Hematopoietic multipotent progenitor cell treated with erythropoietin and hydrocortisone succinate and interleukin-3 and kit ligand, for 8 days (in vitro differentiated cells): Measurements from ENCODE around the gene RPL15.
"Not testable (repeated sequence)": the region's sequence is repeated elsewhere in the genome, so short reads cannot be mapped to it uniquely, and the experiment has no call there.

Experiments
- DNase-seq: peaks from one replicate; pipeline ENCODE4 v3.0.0-alpha.2; 2015

Gene RPL15

DNA sequence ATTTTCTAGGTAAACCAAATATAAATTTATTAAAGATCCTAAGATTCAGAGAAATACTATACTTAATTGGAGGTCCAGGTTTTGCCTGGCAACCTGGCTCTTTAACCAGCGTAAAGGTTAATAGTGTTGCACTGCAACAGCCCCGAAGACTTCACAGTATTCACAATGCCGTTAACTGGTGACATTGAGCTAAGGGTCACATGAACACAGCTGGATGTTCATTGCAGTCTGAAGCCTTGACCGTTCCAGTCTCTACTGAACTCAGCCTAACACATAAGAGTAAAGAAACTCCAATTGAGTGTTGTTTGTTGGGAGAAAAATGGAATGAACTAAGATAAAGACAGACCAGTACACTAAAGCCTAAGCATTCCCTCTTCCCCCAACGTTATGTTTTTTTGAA lies 27.0 kb upstream of the RPL15 start:
- DNase-seq = no peak

DNA sequence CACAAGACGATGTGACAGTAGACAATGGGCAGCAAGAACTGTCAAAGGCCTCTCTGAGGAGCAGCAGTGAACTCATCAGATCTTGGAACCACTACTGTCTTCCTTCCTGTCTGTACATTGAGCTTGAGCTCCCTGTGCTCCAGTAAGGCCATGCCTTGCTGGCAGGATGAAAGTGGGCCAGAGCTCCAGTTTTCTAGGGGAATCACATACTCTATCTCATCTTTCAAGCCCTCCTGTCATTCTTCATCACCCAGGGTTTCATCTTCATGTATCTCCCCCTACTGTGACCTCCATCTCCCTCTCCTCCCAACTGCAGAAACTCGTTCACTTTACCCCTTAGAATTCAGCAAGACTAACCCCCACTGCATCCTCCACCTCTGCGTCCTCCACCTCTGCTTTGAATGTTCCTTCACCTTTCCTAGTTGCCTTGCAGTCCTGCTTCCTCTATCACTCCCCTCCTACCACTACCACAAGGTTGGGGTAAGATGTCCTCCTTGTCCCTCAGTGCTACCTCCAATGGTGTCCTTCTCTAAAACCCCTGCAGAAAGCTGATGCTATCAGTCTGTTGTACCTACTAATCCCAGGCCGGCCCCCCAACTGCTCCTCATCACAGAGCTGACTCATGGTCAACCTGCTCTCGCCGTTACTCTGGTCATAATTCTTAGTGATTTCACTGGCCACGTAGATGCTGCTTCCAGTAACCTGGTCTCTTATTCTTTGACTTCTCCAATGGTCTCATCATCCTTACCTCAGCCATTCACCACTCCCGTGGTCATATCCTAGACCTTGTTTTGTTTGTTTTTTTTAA lies 22.5 kb upstream of the RPL15 start:
- no peak for DNase-seq

DNA sequence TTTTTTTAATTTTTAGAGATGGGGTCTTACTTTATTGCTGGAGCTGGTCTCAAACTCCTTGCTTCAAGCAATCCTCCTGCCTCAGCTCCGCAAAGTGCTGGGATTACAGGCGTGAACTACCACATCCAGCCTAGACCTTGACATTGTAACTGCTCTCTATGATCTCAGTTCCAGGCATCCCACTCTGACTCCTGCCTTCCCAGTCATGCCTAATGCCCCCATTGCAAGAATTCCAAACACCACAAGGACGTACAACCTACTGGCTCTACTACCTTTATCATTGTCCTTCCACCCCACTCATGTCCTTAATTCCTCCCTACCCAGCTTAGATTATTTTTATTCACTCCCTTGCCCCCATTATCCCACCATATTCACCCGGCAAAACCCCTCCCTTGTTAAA lies 21.8 kb upstream of the RPL15 start:
- no peak for DNase-seq

DNA sequence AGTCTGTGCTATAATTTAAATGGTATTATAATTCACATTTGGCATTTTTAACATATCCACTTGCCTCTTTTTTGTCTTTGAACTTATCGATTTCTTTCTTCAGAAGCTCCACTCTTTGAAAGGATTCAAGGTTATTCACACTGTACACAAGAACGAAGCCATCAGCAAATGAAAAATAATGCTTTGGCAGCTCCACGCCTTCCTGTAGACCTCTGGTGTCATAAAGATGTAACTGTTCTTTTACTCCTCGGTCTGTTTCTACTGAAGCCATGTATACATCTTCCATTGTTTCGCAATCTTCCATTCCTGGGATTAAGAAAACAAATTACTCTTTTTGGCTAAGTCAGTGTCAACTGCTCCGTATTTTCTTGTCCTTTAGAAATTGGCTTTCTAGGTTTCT lies 16.2 kb upstream of the RPL15 start:
- DNase-seq = no peak

DNA sequence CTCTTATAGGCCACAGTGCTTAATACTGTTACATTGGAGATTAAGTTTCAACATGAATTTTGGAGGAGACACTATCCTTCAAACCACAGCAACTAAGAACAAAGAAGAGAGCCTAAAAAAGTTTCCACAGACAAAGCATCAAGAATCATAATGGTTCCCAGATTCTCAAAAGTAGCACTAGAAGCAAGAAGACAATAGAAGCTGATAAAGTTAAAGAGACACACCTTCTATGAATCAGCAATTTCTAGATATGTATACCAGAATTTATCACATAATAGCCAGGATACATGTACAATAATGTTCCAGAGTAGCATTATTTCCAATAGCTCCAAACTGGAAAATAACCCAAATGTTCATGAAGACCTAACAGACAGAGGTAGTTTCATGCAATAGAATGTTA lies 12.4 kb upstream of the RPL15 start:
- peak; percentile 30 for DNase-seq

DNA sequence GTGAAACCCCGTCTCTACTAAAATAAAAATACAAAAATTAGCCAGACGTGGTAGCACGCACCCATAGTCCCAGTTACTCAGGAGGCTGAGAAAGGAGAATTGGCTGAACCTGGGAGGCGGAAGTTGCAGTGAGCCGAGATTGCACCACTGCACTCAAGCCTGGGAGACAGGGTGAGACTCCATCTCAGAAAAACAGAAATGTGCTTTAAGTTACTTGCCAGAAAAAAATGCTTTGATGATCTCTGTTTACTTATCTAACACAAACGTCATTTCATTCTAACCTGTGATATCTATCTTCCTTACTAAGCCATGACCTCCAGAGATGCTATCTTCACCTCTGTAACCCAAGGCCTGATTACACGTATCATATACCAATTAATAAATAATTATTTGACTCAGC lies 7.6 kb upstream of the RPL15 start:
- no peak for DNase-seq

DNA sequence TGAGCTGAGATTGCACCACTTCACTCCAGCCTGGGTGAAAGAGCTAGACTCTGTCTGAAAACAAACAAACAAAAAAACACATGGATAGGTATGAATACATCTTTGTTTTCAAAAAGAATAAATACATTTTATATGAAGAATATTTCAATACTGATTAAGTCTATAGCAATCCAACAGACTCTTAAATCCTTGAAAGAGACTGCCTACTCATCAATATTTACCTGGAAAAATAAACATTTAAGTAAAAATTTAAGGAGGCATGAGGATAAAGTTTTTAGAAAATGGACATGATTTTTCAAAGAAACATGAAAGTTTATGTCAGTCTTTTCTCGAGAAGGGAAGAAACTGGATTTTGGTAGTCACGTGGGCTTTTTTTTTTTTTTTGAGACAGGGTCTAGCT lies 5.5 kb upstream of the RPL15 start:
- no peak for DNase-seq

DNA sequence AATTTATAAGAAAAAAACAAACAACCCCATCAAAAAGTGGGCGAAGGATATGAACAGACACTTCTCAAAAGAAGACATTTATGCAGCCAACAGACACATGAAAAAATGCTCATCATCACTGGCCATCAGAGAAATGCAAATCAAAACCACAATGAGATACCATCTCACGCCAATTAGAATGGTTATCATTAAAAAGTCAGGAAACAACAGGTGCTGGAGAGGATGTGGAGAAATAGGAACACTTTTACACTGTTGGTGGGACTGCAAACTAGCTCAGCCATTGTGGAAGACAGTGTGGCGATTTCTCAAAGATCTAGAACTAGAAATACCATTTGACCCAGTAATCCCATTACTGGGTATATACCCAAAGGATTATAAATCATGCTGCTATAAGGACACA lies 4.6 kb upstream of the RPL15 start:
- DNase-seq = not testable (repeated sequence)

DNA sequence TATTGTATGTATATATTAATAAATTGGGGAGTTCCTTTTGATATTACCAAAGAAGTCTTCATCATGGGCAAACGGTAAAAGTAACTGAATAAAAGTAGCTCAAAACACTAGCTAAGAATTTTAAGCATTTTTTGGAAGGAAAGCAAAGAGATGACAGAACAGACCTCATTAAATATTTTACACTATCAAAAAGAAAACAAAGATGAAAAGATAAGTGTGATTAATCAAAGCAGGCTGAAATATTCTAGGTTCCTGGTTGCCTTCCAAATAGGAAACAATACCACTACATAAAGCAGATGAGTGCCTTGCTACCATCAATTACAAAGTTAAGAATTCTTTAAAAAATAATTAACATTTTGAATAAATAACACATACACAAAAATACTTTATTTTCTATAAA lies 3.8 kb upstream of the RPL15 start:
- no peak for DNase-seq

DNA sequence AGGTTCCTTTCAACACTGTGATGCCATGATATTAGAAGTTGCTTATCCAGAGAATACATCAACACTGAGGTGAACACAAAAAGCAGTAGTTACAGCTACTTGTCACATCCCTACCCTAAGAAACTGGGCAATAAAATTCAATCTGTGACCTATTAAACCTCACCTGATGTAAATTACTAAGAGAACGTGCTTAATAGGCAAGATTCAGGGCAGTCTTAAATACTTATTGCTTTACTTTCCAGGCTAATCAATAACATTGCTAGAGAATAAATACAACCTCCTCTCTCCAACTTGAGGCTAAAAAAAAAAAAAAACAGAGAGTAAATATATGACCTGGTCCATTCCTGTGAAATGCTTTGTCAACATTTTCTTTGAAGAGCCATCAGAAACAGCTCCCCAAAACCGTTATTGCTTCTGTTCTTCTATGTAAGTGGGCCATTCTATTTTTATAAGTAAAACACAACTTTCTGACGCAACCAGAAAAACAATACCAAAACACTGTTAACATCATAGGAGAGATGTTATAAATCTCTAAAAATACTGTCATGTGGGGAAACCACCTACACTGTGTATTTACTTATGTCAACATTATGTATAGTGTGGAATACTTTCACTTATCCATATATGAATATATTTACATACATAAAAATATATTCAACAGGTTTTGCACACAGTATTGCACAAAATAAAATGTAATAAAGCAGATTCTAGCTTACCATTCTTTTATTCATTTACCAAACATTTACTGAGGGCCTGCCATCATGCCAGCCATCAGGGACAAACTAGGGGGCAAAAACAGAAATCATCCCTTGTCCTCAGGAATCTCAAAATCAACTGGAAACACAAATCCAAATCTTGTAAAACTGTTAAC lies 2.8 kb upstream of the RPL15 start:
- DNase-seq = no peak

DNA sequence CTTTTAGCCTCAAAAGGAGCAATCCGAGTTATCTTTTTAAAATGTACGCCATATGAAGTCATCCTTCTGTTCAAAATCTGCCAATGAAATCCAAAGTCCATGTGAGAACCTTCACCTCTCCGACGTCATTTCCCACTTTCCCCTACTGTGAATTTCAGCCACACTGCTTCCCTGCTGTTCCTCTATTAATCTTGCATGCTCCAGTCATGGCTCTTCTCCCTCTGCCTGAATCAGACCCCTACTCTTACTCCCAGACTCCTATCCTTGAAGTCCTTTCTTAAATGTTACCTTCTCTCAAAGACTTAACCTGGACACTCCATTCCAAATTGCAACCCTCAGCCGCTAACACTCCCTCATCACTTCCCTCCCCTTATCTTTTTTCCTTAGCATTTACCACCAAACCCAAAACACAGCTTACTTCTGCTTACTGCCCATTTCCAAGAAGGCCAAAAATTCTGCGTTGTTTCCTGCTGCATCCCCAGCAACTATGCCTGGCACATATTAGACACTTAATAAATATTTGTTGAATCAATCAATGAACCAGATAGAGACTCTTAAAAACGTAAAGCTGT lies 1.3 kb upstream of the RPL15 start:
- no peak for DNase-seq

DNA sequence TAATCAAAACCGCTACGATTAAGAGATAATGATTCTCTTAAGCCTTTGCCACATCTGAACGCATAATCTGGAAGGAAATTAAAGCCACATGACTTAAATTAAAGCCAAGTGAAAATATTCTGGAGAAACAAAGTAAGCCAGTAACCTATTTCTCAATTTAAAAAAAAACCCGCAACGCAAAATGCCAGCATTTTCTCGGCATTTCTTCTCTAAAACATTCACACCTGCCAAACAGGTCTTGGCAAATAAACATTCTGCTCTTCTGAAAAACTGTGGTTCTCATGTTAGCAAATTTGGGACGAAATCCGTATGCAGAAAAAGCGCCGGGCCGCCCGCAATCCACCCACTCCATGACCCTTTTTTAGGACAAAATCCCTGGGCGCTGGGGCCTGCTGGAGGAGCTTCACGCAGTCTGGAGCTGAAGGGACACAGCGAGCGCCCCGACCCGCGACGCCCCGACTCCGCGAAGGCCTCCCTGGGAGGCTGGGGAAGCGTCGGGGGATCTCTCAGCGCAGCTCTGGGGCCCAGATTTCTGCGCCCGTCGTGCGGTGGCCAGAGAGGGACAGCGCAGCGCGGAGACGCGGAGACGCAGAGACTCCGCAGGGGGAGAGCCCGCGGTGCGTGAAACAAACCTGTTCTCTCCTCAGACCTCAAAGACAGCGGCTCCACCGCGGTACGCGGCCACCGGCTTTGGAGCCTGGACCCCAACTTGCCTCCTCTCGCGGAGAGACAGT lies 613 bp upstream of the RPL15 start:
- peak; percentile 4 for DNase-seq

DNA sequence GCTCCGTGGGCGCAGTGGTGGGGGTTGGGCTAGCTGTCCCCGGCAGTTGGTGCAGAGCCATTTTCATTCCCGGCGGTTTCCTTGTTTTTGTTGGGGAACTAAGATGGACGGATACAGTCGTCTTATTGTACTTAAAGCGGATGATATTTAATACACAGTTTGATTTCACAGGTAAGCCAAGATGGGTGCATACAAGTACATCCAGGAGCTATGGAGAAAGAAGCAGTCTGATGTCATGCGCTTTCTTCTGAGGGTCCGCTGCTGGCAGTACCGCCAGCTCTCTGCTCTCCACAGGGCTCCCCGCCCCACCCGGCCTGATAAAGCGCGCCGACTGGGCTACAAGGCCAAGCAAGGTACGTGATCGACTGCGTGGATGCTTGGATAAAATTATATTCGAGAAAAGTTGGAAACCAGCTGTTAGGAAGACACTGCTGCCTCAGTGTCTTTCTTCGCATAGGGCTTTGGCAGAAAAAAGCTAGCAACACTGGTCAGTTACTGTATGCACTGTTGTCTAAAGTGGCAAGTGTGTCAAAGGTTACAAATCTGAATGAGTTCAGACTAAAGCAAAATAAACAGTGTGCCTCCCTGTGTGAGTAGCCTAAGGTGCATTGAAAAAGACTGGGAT lies 859 bp downstream of the RPL15 start:
- DNase-seq = peak; percentile 68

DNA sequence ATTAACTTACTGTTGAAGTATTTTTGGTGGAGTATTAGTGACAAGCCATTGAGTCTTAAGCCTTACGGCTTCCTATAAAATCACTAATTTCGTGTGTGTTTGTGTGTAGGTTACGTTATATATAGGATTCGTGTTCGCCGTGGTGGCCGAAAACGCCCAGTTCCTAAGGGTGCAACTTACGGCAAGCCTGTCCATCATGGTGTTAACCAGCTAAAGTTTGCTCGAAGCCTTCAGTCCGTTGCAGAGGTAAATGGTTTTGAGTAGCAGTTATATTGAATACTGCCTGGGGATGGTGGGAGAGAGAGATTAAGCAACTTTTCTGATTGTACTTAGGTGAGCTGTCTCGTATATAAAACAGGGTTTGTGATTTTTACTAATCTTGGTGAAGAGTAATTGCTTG lies 1.4 kb downstream of the RPL15 start:
- not testable (repeated sequence) for DNase-seq

DNA sequence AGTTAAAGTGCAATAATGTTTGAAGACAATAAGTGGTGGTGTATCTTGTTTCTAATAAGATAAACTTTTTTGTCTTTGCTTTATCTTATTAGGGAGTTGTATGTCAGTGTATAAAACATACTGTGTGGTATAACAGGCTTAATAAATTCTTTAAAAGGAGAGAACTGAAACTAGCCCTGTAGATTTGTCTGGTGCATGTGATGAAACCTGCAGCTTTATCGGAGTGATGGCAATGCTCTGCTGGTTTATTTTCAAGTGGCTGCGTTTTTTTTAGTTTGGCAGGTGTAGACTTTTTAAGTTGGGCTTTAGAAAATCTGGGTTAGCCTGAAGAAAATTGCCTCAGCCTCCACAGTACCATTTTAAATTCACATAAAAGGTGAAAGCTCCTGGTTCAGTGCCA lies 2.7 kb downstream of the RPL15 start:
- no peak for DNase-seq

DNA sequence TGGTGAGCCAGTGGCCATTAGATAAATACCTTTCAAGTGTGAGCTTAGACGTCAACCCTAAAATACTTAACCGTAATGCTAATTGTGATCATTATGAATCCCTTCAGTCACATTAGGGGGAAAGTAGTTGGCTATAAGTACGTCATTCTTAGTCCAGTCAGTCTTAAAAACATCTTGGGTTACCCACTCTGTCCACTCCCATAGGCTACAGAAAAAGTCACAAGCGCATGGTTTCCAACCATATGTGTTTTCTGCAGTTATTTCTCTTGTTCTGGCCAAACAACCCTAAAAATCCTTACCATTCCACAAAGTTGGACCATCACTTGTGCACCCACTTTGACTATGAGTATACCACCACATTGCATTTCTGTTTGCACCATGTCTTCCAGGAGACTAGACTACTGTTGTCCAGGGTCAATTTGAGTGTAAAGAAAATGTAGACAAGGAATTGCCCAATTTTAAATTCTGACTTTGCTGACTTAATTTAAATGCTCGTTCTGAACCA lies 3.3 kb downstream of the RPL15 start:
- peak; percentile 22 for DNase-seq

DNA sequence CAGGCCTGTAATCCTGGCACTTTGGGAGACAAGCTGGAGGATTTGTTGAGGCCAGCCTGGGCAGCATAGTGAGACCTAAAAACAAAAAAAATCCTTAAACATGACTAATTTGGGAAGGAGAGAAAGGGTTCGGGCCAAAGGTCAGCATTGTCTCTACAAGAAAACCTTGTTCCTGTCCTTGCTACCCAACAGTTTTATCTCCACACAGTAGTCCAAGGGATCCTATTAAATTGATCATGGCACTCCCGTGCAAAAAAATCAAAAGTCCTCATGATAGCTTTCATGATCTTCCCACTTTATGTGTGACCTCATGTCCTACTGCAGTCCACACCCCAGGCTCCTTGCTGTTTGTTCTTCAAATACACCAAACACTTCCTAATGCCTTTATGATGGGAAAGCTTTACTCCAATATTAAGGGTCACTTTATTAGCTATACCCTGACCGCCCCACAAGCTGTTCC lies 4.2 kb downstream of the RPL15 start:
- peak; percentile 53 for DNase-seq

DNA sequence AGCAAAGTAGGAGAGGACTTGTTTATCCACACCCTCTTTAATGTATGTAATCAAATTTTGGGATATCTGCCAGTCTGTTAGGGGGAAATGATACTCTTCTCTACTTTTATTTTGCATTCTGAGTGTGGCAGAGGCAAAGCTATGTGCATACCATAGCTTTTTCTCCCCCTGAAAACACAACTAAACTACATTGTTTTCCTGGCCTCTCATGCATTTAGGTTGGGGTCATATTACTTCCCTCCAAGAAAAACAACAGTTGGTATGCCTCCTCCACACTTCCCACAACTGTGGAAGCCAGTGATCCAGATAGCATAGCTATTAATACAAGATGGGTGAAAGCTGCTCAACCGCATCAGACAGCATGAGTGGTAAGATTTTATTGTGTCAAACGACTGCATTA lies 6.9 kb downstream of the RPL15 start:
- no peak for DNase-seq

DNA sequence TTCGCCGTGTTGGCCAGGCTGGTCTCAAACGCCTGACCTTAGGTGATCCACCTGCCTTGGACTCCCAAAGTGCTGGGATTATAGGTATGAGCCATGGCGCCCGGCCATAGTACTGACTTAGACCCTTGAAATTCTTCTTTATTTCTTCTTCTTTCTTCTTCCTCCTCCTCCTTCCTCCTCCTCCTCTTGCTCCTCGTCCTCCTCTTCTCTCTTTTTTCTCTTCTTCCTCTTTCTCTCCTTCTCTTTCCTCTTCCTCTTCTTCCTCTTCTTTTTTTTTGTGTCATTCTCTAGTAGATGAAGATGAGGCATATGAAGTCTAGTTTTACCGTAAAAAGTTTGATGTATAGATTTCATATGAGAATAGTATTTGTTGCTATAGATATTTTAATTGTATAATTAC lies 9.3 kb downstream of the RPL15 start:
- no peak for DNase-seq

DNA sequence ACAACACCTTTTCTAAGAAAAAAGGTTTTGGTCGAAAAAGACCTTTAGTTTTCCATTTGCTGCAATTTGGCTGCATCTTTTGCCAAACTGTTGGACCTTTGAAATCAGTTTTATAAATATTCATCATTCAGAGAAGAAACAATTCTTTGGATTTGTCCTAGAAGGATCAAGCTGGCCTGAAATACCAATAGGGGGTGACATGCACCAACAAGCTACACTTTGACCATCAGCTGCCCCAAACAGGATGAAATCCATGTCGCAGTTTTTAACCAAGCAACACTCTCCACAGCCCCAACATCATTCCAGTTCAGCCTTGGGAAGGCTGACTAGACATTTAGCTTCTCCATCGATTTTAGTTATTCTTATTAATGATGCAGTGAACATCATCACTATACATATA lies 9.8 kb downstream of the RPL15 start:
- no peak for DNase-seq

DNA sequence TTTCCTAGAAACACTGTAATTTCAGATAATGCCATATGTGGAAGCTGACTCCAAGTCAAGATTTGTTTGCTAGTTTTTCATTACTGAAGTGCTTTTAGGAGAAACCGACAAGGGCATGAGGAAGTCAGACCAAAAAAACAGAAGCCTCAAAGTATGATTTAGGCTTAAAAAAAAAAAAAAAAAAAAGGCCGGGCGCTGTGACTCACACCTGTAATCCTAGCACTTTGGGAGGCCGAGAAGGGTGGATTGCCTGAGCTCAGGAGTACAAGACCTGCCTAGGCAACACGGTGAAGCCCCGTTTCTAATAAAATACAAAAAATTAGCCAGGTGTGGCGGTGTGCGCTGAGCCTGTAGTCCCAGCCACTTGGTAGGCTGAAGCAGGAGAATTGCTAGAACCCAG lies 11.6 kb downstream of the RPL15 start:
- DNase-seq = no peak

DNA sequence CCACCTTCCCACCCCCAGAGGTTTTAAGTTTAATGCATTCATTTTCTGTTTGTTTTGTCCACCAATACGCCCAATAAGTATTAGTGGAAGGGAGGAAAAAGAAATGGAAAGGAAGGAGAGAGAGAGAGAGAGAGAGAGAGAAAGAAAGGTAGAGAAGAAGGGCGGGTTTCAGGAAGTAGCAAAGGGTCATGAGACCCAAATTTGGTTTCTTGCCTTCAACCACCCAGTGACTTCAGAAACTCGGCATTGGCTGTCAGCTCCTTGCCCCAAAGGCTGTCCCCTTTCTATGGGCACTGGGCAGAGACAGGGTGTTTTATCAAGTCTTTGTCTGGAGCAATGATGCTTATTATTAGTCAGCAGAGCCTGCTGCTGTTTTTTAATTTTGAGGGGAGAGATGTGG lies 14.7 kb downstream of the RPL15 start:
- no peak for DNase-seq

DNA sequence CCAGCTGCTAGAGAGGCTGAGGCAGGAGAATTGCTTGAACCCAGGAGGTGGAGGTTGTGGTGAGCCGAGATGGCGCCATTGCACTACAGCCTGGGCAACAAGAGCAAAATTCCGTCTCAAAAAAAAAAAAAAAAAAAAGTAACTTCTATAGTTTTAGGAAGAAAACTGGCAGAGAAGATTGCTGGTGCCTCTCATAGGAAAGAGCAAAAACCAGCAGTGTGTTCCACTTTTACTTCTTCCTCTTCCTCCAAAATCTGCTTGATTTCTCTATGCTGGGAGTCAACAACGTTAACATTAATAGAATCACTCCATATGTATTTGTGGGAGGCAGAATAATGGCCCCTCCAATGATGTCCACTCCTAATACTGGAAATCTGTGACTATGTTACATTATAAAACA lies 15.6 kb downstream of the RPL15 start:
- no peak for DNase-seq
